Stimulated activated CD8-positive, alpha-beta memory T cell treated with anti-CD3 and anti-CD28 coated beads, Interleukin-7, amount 100 ng/mL, for 4 hours (primary cell): ENCODE data around the gene ITIH4.

ENCODE experiments used
- DNase-seq, 2 donors: peaks; one replicate each; pipeline ENCODE4 v3.0.0-alpha.2; 2020; ENCODE audit warnings: low read depth in 2 of 2

ITIH4 gene

GRCh38 chr3:52830535-52831258 is at the start of gene ITIH4:
Gene ITIH4, minus strand, starts transcription at chr3:52830672. Its CDS starts 30 bp downstream, at chr3:52830642.
- no peak for DNase-seq

- DNase-seq: no peak
Measured at GRCh38 chr3:52880047-52880446, 49.6 kb upstream of the ITIH4 start.

- DNase-seq: no peak
Measured at GRCh38 chr3:52879581-52879980, 49.1 kb upstream of the ITIH4 start.

- DNase-seq: no peak
Measured at GRCh38 chr3:52879090-52879489, 48.6 kb upstream of the ITIH4 start.

GRCh38 chr3:52877085-52877484 is 46.6 kb upstream of the ITIH4 start:
- DNase-seq: no peak

GRCh38 chr3:52874864-52875587 is 44.6 kb upstream of the ITIH4 start:
- no peak for DNase-seq

- DNase-seq: no peak
Measured at GRCh38 chr3:52874160-52874701, 43.8 kb upstream of the ITIH4 start.

- DNase-seq: no peak
Measured at GRCh38 chr3:52873433-52874159, 43.1 kb upstream of the ITIH4 start.

- DNase-seq: no peak
Measured at GRCh38 chr3:52872245-52872644, 41.8 kb upstream of the ITIH4 start.

- DNase-seq: no peak
Measured at GRCh38 chr3:52871761-52872160, 41.3 kb upstream of the ITIH4 start.

- no peak for DNase-seq
Measured at GRCh38 chr3:52870471-52870870, 40.0 kb upstream of the ITIH4 start.

- no peak for DNase-seq
Measured at GRCh38 chr3:52866427-52866826, 36.0 kb upstream of the ITIH4 start.

GRCh38 chr3:52865994-52866393 is 35.5 kb upstream of the ITIH4 start:
- DNase-seq: no peak

GRCh38 chr3:52860424-52860768 is 29.9 kb upstream of the ITIH4 start:
- no peak for DNase-seq

- DNase-seq: no peak
Measured at GRCh38 chr3:52859686-52860423, 29.4 kb upstream of the ITIH4 start.

GRCh38 chr3:52857864-52858263 is 27.4 kb upstream of the ITIH4 start:
- no peak for DNase-seq

- no peak for DNase-seq
Measured at GRCh38 chr3:52857133-52857532, 26.7 kb upstream of the ITIH4 start.

- no peak for DNase-seq
Measured at GRCh38 chr3:52856666-52857065, 26.2 kb upstream of the ITIH4 start.

- DNase-seq: no peak
Measured at GRCh38 chr3:52854013-52854412, 23.5 kb upstream of the ITIH4 start.

- no peak for DNase-seq
Measured at GRCh38 chr3:52852419-52852818, 21.9 kb upstream of the ITIH4 start.

- no peak for DNase-seq
Measured at GRCh38 chr3:52851348-52851747, 20.9 kb upstream of the ITIH4 start.

- no peak for DNase-seq
Measured at GRCh38 chr3:52849656-52850055, 19.2 kb upstream of the ITIH4 start.
